GM18909 (cell line): ENCODE results near the gene SYNDIG1.

Experiments used
- ATAC-seq: cut with Tn5 transposase; IDR thresholded peaks from one replicate; pipeline ENCODE4 v1.9.1; 2021; ENCODE audit warnings: mild to moderate bottlenecking; ENCODE audit not compliant: unreplicated experiment, poor library complexity

The SYNDIG1 gene

GRCh38 chr20:24469894-24470745 lies 691 bp downstream of the SYNDIG1 start:
- no peak for ATAC-seq

GRCh38 chr20:24470746-24471582 lies 1.5 kb downstream of the SYNDIG1 start:
- ATAC-seq = no peak

GRCh38 chr20:24472426-24472825 lies 3.0 kb downstream of the SYNDIG1 start:
- no peak for ATAC-seq

- no peak for ATAC-seq
Observed at GRCh38 chr20:24473435-24474223, 4.2 kb downstream of the SYNDIG1 start.

- ATAC-seq = no peak
Observed at GRCh38 chr20:24477831-24478547, 8.6 kb downstream of the SYNDIG1 start.

GRCh38 chr20:24478584-24478983 lies 9.2 kb downstream of the SYNDIG1 start:
- ATAC-seq = no peak

GRCh38 chr20:24479106-24479505 lies 9.7 kb downstream of the SYNDIG1 start:
- no peak for ATAC-seq

- no peak for ATAC-seq
Observed at GRCh38 chr20:24479595-24479994, 10.2 kb downstream of the SYNDIG1 start.

GRCh38 chr20:24480509-24480908 lies 11.1 kb downstream of the SYNDIG1 start:
- ATAC-seq = no peak

- ATAC-seq = no peak
Observed at GRCh38 chr20:24481173-24481572, 11.7 kb downstream of the SYNDIG1 start.

- no peak for ATAC-seq
Observed at GRCh38 chr20:24483435-24484080, 14.1 kb downstream of the SYNDIG1 start.

GRCh38 chr20:24484081-24484450 lies 14.6 kb downstream of the SYNDIG1 start:
- ATAC-seq = no peak

- no peak for ATAC-seq
Observed at GRCh38 chr20:24485981-24486380, 16.6 kb downstream of the SYNDIG1 start.

- no peak for ATAC-seq
Observed at GRCh38 chr20:24487240-24487639, 17.8 kb downstream of the SYNDIG1 start.

- no peak for ATAC-seq
Observed at GRCh38 chr20:24487648-24488047, 18.2 kb downstream of the SYNDIG1 start.

GRCh38 chr20:24488064-24488799 lies 18.8 kb downstream of the SYNDIG1 start:
- no peak for ATAC-seq

GRCh38 chr20:24488800-24489175 lies 19.4 kb downstream of the SYNDIG1 start:
- no peak for ATAC-seq

- ATAC-seq = no peak
Observed at GRCh38 chr20:24489193-24489592, 19.8 kb downstream of the SYNDIG1 start.
